ES-I3 (cell line): Measurements from ENCODE around the gene CTSE.
"Not testable (repeated sequence)": the region's sequence is repeated elsewhere in the genome, so short reads cannot be mapped to it uniquely, and the experiment has no call there.

ENCODE experiments used
- H3K36me3 ChIP-seq: 2 replicates; pipeline ENCODE4 v1.6.1; 2013; ENCODE audit warnings: mild to moderate bottlenecking, low read length, control low read depth, moderate library complexity; ENCODE audit not compliant: insufficient read depth
- H3K4me1 ChIP-seq: 2 replicates; pipeline ENCODE4 v1.6.1; 2013; ENCODE audit warnings: mild to moderate bottlenecking, control low read depth, low read length; ENCODE audit not compliant: insufficient read depth
- H3K9ac ChIP-seq: 2 replicates; pipeline ENCODE4 v1.6.1; 2013; ENCODE audit warnings: low read depth, mild to moderate bottlenecking, low read length, moderate library complexity
- H3K9me3 ChIP-seq: 2 replicates; pipeline ENCODE4 v1.6.1; 2013; ENCODE audit warnings: mild to moderate bottlenecking, low read length, moderate library complexity; ENCODE audit not compliant: control insufficient read depth, insufficient read depth

Gene CTSE

GRCh38 chr1:206000641-206001339, 22.9 kb downstream of the CTSE start:
- H3K9ac ChIP-seq: no peak overlapping the region
- no peaks in the 10 kb centered on the region for H3K36me3 ChIP-seq
- peaks cover 24% of the 10 kb centered on the region for H3K4me1 ChIP-seq
- no peaks in the 10 kb centered on the region; the same call in 1 of the 2 replicates for H3K9me3 ChIP-seq

GRCh38 chr1:205998457-205999241, 25.0 kb downstream of the CTSE start:
- Histone ChIP-seq H3K9me3 (no peaks in the 10 kb centered on the region; the same call in 1 of the 2 replicates), H3K4me1 (peaks cover 24% of the 10 kb centered on the region), H3K9ac (no peak overlapping the region), H3K36me3 (no peaks in the 10 kb centered on the region)

GRCh38 chr1:205996641-205997040, 27.1 kb downstream of the CTSE start:
- H3K9me3 ChIP-seq, H3K36me3 ChIP-seq, H3K9ac ChIP-seq: not testable (repeated sequence)
- H3K4me1 ChIP-seq: peaks cover 13% of the 10 kb centered on the region

GRCh38 chr1:205994346-205994745, 29.3 kb downstream of the CTSE start:
- no peaks in the 10 kb centered on the region; the same call in 1 of the 2 replicates for H3K9me3 ChIP-seq
- peaks cover 9% of the 10 kb centered on the region; the same call in 1 of the 2 replicates for H3K4me1 ChIP-seq
- H3K9ac ChIP-seq: no peak overlapping the region
- H3K36me3 ChIP-seq: no peaks in the 10 kb centered on the region

- Histone ChIP-seq H3K9me3 (no peaks in the 10 kb centered on the region), H3K36me3 (no peaks in the 10 kb centered on the region), H3K9ac (no peak overlapping the region), H3K4me1 (peaks cover 6% of the 10 kb centered on the region; the same call in 1 of the 2 replicates)
These were observed 30.6 kb downstream of the CTSE start for GRCh38 chr1:205993068-205993467.

DNA sequence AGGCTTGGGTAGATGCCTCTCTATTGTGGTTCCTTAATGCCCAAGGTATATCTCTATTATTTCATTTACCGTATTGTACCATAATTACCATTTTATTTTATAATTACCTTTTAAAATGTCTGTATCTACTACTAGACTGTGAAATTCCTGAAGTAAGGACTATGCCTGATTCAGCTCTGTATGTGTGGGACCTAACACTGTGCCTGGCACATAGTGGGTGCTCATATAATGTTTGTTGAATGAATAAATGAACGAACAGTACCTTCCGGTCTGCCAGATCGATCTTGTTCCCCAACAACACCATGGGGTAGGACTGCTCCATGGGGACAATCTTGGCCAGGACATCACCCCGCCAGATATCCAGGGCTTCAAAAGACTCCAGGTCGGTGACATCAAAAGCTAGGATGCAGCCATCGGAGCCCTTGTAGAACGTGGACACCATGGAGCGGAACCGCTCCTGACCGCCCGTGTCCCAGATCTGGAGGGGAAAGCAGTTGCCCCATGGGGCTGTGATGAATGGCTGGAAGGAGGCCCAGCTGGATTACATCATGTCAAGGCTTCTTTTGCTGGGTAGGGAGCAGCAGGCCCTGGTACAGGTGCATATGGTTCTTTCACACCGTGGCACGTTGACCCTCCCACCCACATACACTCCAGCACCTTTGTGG, 31.3 kb downstream of the CTSE start:
- Histone ChIP-seq H3K4me1 (peaks cover 6% of the 10 kb centered on the region; the same call in 1 of the 2 replicates), H3K9ac (no peak overlapping the region), H3K36me3 (no peaks in the 10 kb centered on the region), H3K9me3 (no peaks in the 10 kb centered on the region)

DNA sequence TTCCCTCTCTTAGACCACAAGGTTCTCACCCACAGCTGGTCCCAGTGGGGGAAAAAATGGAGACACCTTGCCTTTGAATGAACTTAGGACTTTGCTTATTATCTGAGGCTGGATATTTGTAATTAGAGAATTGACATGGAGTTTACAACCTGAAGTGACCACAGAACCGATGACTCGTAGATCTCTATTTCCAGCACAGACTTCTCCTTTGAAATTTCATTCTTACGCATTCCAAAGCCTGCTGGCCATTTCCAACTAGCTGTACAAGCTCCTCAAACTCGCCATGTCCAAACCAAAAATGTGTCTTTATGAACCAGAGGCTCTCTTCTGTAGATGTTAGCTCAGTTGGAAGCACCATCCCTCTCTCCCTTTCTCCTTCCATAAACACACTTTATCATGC, 32.5 kb downstream of the CTSE start:
- H3K4me1 ChIP-seq: peaks cover 2% of the 10 kb centered on the region; the same call in 1 of the 2 replicates
- no peaks in the 10 kb centered on the region for H3K9me3 ChIP-seq
- H3K9ac ChIP-seq: no peak overlapping the region
- H3K36me3 ChIP-seq: no peaks in the 10 kb centered on the region

GRCh38 chr1:205990226-205990625, 33.5 kb downstream of the CTSE start:
- Histone ChIP-seq H3K9ac (no peak overlapping the region), H3K36me3 (no peaks in the 10 kb centered on the region), H3K9me3 (no peaks in the 10 kb centered on the region), H3K4me1 (no peaks in the 10 kb centered on the region)

- H3K9ac ChIP-seq: no peak overlapping the region
- H3K9me3 ChIP-seq: no peaks in the 10 kb centered on the region
- no peaks in the 10 kb centered on the region for H3K4me1 ChIP-seq
- H3K36me3 ChIP-seq: no peaks in the 10 kb centered on the region
These were observed 33.9 kb downstream of the CTSE start for GRCh38 chr1:205989786-205990185.

- H3K9me3 ChIP-seq: no peaks in the 10 kb centered on the region
- no peak overlapping the region for H3K9ac ChIP-seq
- 0 out of 2 replicates have a peak, but pooled peaks cover 3% of the 10 kb centered on the region for H3K4me1 ChIP-seq
- no peaks in the 10 kb centered on the region for H3K36me3 ChIP-seq
These were observed 35.1 kb downstream of the CTSE start for GRCh38 chr1:205988585-205988995.

- 0 out of 2 replicates have a peak, but pooled peaks cover 3% of the 10 kb centered on the region for H3K4me1 ChIP-seq
These were observed 36.8 kb downstream of the CTSE start for GRCh38 chr1:205986861-205987260.

DNA sequence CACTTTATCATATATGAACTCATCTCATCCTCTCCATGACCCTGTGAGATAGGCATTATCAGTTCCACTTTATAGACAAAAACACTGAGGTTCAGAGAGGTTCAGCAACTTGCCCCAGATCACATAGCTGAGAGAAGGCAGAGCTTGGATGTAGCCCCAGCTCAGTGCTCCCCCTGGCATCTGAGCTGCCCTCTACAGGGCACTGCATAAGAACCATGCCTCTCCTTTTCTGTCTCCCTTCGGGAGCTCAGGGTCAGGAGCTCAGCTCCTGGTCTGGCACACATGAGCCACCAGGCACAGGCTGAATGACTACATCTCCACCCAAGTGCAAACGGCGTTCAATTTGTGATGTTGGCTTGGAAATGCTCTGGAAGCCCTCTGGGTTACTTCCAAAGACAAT, 37.4 kb downstream of the CTSE start:
- Histone ChIP-seq H3K9me3 (no peaks in the 10 kb centered on the region), H3K9ac (no peak overlapping the region), H3K36me3 (no peaks in the 10 kb centered on the region), H3K4me1 (0 out of 2 replicates have a peak, but pooled peaks cover 3% of the 10 kb centered on the region)

More at GRCh38 chr1:205986861-205987260, 36.8 kb downstream of the CTSE start:
- Histone ChIP-seq H3K9ac (no peak overlapping the region), H3K9me3 (no peaks in the 10 kb centered on the region), H3K36me3 (no peaks in the 10 kb centered on the region)

DNA sequence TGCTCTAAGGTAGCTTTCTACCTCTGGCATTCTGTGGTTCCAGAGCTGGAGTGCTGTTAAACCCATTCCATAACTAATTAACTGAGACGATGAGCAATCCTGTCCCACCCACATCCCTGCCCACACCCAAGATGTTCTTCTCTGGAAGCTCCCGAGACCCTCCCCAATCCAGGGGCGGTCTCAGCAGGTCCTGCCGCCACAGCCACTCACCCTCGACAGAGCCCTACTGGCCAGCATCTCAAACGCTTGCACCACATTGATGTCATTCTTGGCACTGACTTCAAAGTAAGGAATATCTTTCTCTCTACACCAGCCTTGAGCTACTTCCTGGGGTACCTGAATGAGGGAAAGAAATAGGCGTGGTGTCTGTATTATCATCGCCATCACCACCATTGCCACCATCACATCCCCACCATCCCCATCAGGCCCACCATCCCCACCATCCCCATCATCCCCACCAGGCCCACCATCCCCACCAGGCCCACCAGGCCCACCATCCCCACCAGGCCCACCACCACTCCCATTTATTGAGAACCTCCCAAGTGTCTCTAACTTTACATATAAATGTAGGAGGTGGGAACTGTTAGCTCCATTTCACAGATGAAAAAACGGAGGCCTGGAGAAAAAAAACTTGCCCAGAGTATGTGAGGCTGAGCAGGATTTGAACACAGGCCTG, 38.2 kb downstream of the CTSE start:
- Histone ChIP-seq H3K9ac (no peak overlapping the region), H3K9me3 (no peaks in the 10 kb centered on the region), H3K36me3 (no peaks in the 10 kb centered on the region), H3K4me1 (0 out of 2 replicates have a peak, but pooled peaks cover 3% of the 10 kb centered on the region)
